Fibroblast of the aortic adventitia (primary cell): Measurements from ENCODE around the gene DPH2. TPM values are rescaled to one million over a fixed set of nuclear protein-coding genes. Genes with fewer than 3 reads are reported as not detected.

Experiments used
- DNase-seq: peaks from one replicate; pipeline ENCODE4 v3.0.0-alpha.2; 2010; ENCODE audit warnings: low read depth
- H3K4me3 ChIP-seq: 2 replicates; pipeline ENCODE4 v1.5.1; 2011; ENCODE audit warnings: low read depth, mild to moderate bottlenecking, control low read depth, low read length, moderate library complexity
- total RNA-seq: library from RNA; depleted of rRNA; stranded (reverse); fragments of >200 nt; gene quantifications from 2 replicates; pipeline ENCODE4 v1.2.3, GENCODE V29; 2012; ENCODE audit warnings: low replicate concordance
- TF ChIP-seq, protein P1 (sequence below): IDR thresholded peaks from 2 replicates; pipeline ENCODE4 v1.5.1; 2011; ENCODE audit warnings: mild to moderate bottlenecking, low read length, control low read depth, inconsistent platforms; ENCODE audit not compliant: insufficient read depth

DPH2 gene
- total RNA-seq, 1 donor, result 15.6 TPM

DNA sequence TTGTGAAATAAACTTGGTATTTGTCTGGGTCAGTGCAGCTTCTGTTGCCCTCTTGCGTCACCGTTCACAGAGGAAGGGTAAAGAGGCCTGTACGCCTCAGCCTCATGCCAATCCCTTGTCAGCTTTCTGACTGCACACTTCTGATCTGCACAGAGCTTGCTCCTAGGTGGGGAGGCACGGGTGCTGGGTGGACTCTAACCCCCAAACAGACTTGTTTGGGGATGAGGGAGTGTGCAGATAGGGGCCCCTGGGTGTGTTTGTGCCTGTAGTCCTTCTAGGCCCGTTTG lies 8.4 kb downstream of the DPH2 start:
- TF ChIP-seq, protein P1, sequence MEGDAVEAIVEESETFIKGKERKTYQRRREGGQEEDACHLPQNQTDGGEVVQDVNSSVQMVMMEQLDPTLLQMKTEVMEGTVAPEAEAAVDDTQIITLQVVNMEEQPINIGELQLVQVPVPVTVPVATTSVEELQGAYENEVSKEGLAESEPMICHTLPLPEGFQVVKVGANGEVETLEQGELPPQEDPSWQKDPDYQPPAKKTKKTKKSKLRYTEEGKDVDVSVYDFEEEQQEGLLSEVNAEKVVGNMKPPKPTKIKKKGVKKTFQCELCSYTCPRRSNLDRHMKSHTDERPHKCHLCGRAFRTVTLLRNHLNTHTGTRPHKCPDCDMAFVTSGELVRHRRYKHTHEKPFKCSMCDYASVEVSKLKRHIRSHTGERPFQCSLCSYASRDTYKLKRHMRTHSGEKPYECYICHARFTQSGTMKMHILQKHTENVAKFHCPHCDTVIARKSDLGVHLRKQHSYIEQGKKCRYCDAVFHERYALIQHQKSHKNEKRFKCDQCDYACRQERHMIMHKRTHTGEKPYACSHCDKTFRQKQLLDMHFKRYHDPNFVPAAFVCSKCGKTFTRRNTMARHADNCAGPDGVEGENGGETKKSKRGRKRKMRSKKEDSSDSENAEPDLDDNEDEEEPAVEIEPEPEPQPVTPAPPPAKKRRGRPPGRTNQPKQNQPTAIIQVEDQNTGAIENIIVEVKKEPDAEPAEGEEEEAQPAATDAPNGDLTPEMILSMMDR, result no peak
- no peak for DNase-seq
- peak overlapping the region; percentile 74 for H3K4me3 ChIP-seq

DNA sequence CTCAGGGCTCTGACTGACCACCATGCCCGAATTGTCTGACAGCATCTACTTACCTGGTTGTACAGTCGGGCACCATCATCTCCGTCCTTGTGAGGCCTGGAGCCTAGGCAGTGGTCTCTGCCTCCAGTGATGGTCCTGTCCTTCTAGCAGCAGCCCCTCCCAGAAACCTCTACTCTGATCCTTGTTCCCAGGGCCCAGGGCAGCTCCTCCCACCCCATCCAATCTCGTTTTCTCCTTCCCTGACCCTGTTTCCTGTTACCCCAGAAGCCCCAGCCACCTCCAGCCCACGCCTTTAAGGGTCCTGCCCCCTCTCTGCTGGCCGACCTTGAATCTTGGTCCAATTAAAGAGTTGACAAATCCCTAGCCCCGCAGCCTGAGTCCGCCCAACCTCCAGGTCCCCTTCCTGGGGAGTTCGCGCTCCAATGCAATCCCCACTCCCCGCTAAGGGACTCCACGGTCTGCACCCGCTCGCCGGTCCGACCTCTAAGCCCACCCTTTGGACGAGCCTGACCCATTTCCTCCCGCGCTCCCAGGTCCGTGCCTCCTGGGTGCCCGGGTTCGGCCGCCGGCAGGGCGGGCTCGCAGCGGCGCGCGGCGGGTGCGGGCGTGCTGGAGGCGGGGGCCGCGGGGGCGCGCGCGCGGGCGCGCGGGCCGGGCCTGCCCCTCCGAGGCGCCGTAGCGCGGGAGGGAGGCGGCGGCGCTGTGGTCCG lies 8.9 kb downstream of the DPH2 start, which contains the start of gene B4GALT2:
Gene B4GALT2 (plus strand): TSS at position 660 of the 710 bp plus-strand sequence. CDS start 1,951 bp downstream, outside the sequence.
- TF ChIP-seq, protein P1, result no peak
- no peak for DNase-seq
- peak within 1 kb of the TSS; percentile 74 for H3K4me3 ChIP-seq

DNA sequence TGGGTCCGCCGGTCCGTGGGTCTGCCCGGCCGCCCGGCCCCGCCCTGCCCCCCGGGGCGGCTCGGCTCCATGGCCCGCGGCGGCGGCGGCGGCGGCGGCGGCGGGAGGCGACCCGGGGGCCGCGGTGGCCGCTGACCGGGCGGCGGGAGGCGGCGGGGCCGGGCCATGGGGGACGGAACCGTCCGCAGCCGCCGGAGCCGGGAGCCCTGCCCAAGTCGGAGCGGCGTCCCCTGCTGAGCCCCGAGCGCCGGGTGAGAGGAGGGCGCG lies 9.4 kb downstream of the DPH2 start:
- TF ChIP-seq, protein P1, result no peak
- peak overlapping the region; percentile 74 for H3K4me3 ChIP-seq
- no peak for DNase-seq

DNA sequence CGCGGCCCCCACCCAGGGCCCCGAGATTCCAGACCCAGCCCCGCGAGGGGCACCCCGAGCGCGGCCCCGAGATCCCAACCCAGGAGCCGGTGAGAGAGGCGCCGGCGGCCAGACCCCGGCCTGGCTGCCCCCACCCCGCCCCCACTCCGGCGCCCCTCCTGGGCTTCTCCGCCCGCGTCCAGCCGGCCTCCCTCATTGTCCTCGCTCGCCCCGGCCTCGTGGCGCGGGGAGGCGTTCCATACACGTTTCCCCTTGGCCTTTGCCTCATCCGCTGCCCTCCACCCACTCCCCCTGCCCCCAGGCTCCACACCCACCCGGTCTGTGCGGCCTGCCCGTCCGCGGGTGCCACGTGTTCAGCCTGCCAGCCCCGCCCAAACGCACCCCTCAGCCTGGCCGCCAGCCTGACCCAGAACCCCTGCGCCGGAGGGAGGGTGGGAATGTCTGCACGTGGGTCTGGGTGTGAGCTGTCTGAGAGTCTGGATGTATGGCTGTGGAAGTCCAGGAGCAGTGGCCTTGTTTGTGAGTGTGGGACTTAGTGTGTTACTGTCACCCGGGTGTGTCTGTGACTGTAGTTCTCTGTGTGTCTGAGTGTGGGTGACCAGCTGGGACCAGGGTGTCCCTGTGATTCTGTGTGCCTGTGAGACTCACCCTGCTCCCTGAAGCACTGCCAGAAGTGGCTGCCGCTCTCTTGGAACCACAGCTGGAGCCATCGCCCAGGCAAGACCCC lies 9.9 kb downstream of the DPH2 start:
- TF ChIP-seq, protein P1, result no peak
- DNase-seq, result peak; percentile 52
- peak overlapping the region; percentile 74 for H3K4me3 ChIP-seq

DNA sequence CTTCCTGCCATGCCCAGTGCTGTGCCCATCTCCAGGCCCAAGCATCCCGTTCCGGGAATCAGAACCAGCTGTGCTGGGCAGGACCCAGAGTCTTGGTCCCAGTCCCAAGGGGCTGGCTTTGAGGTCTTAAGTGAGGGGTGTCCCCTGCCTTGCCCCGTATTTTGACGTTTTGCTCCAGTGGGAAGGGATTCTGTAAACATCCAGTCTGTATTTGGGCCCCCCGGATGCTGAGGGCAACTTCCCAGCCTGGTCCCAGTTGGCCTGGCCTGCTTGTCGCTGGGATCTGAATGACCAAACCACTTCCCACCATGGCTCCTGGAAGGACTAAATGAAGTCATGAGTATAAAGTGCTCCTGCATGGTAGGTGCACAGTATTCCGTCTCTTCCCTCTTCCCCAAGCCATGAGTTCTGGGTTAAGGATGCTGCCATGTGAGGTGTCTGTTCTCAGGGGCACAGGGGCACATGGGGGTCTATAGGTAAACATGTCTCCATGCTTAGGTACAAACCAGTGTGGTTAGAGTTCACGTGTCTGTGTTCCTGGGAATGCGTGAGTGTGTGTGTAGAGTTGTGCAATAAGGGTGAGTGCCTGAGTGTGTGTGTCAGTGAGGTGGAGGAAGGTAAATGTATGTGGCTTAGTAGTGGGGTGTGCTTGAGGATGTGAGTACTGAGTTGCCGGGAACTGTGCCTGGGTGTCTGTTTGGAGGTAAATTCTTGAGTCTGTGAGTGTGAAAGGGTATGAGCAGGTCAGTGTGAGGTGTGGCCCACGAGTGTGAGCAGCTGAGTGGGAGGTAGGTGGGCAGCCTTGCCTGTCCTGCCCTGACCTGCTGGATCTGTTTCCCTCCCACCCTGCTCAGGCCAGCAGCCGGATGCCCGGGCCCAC lies 10.7 kb downstream of the DPH2 start:
- H3K4me3 ChIP-seq, result peak overlapping the region; percentile 74
- peak; percentile 32 for DNase-seq
- TF ChIP-seq, protein P1, result no peak

DNA sequence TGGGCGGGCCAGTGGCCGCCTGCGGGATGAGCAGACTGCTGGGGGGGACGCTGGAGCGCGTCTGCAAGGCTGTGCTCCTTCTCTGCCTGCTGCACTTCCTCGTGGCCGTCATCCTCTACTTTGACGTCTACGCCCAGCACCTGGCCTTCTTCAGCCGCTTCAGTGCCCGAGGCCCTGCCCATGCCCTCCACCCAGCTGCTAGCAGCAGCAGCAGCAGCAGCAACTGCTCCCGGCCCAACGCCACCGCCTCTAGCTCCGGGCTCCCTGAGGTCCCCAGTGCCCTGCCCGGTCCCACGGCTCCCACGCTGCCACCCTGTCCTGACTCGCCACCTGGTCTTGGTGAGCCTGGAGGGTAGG lies 11.3 kb downstream of the DPH2 start:
- no peak overlapping the region for H3K4me3 ChIP-seq
- TF ChIP-seq, protein P1, result no peak
- no peak for DNase-seq
